Osteoblast (primary cell): Measurements from ENCODE around the gene ARHGAP6. TPM values are rescaled to one million over a fixed set of nuclear protein-coding genes. Genes with fewer than 3 reads are reported as not detected.

ENCODE experiments used
- DNase-seq: peaks from one replicate; pipeline ENCODE4 v3.0.0; 2011; ENCODE audit warnings: low spot score, mixed read lengths; ENCODE audit not compliant: insufficient read length; ENCODE audit errors: missing footprints
- H2AFZ ChIP-seq: 2 replicates; pipeline ENCODE4 v1.6.0; 2011; ENCODE audit warnings: mild to moderate bottlenecking, low read length
- H3K27ac ChIP-seq: 2 replicates; pipeline ENCODE4 v1.5.1; 2011; ENCODE audit warnings: mild to moderate bottlenecking, low read depth, low read length, moderate library complexity
- H3K27me3 ChIP-seq: 2 replicates; pipeline ENCODE4 v1.6.0; 2012; ENCODE audit warnings: mild to moderate bottlenecking, control low read depth, inconsistent platforms, low read length, moderate library complexity; ENCODE audit not compliant: insufficient read depth
- H3K36me3 ChIP-seq: 2 replicates; pipeline ENCODE4 v1.5.1; 2011; ENCODE audit warnings: mild to moderate bottlenecking, low read length, control low read depth, moderate library complexity; ENCODE audit not compliant: insufficient read depth
- H3K4me1 ChIP-seq: 2 replicates; pipeline ENCODE4 v1.5.1; 2011; ENCODE audit warnings: mild to moderate bottlenecking, low read length, control low read depth, moderate library complexity; ENCODE audit not compliant: insufficient read depth
- H3K4me2 ChIP-seq: 2 replicates; pipeline ENCODE4 v1.6.0; 2011; ENCODE audit warnings: mild to moderate bottlenecking, low read length; ENCODE audit not compliant: insufficient read depth
- H3K4me3 ChIP-seq: fragments of 200-600 bp; sonication (generic); 3 replicates; pipeline ENCODE4 v1.5.1; 2012; ENCODE audit warnings: mild to moderate bottlenecking, low read length, inconsistent platforms; ENCODE audit not compliant: insufficient read depth
- H3K79me2 ChIP-seq: 2 replicates; pipeline ENCODE4 v1.6.0; 2012; ENCODE audit warnings: mild to moderate bottlenecking, low read length, control low read depth, inconsistent platforms; ENCODE audit not compliant: insufficient read depth
- H3K9me3 ChIP-seq: 2 replicates; pipeline ENCODE4 v1.5.1; 2011; ENCODE audit warnings: low read depth, low read length, control low read depth
- H4K20me1 ChIP-seq: 2 replicates; pipeline ENCODE4 v1.6.0; 2012; ENCODE audit warnings: mild to moderate bottlenecking, low read length, control low read depth; ENCODE audit not compliant: insufficient read depth
- total RNA-seq: library from RNA; depleted of rRNA; stranded (reverse); fragments of >200 nt; gene quantifications from 2 replicates; pipeline ENCODE4 v1.2.3, GENCODE V29; 2012
- TF ChIP-seq, protein P1 (sequence below): IDR thresholded peaks from 2 replicates; pipeline ENCODE4 v1.5.1; 2011; ENCODE audit warnings: mild to moderate bottlenecking, low read depth, low read length, moderate library complexity; ENCODE audit errors: extremely low read depth

The ARHGAP6 gene
- total RNA-seq, 1 donor, result 2.2 TPM

DNA sequence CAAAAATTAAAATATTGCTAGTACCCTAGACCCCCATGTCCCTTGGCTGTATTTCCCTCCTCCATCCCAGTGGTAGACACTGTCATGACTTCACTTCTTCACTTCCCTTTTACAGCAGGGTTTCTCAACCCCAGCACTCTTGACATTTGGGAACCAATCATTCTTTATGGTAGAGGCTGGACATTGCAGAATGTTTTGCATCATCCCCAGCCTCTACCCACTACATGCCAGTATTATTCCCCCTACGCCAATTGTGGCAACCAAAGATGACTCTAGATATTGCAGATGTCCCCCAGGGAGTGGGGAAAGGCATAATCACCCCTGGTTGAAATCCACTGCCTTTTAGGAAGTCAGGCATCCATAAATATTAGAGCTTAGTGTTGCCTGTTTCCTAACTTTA lies 233.9 kb downstream of the ARHGAP6 start:
- Histone ChIP-seq H3K4me1 (peaks cover 16% of the 10 kb centered on the region), H3K27ac (no peak overlapping the region), H3K4me3 (no peak overlapping the region), H3K27me3 (no peaks in the 10 kb centered on the region), H3K9me3 (no peaks in the 10 kb centered on the region), H3K4me2 (no peak overlapping the region), H3K36me3 (no peaks in the 10 kb centered on the region), H3K79me2 (no peaks in the 10 kb centered on the region), H4K20me1 (no peaks in the 10 kb centered on the region), H2AFZ (no peak overlapping the region)
- TF ChIP-seq, protein P1, sequence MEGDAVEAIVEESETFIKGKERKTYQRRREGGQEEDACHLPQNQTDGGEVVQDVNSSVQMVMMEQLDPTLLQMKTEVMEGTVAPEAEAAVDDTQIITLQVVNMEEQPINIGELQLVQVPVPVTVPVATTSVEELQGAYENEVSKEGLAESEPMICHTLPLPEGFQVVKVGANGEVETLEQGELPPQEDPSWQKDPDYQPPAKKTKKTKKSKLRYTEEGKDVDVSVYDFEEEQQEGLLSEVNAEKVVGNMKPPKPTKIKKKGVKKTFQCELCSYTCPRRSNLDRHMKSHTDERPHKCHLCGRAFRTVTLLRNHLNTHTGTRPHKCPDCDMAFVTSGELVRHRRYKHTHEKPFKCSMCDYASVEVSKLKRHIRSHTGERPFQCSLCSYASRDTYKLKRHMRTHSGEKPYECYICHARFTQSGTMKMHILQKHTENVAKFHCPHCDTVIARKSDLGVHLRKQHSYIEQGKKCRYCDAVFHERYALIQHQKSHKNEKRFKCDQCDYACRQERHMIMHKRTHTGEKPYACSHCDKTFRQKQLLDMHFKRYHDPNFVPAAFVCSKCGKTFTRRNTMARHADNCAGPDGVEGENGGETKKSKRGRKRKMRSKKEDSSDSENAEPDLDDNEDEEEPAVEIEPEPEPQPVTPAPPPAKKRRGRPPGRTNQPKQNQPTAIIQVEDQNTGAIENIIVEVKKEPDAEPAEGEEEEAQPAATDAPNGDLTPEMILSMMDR, result no peak
- no peak for DNase-seq

- DNase-seq, result no peak
- no peaks in the 10 kb centered on the region for H4K20me1 ChIP-seq
- no peak overlapping the region for H3K4me2 ChIP-seq
- TF ChIP-seq, protein P1, result no peak
- H2AFZ ChIP-seq, result no peak overlapping the region
- H3K79me2 ChIP-seq, result no peaks in the 10 kb centered on the region
- peaks cover 6% of the 10 kb centered on the region for H3K4me1 ChIP-seq
- H3K9me3 ChIP-seq, result no peaks in the 10 kb centered on the region
- no peaks in the 10 kb centered on the region for H3K27me3 ChIP-seq
- H3K27ac ChIP-seq, result no peak overlapping the region
- no peak overlapping the region for H3K4me3 ChIP-seq
- H3K36me3 ChIP-seq, result no peaks in the 10 kb centered on the region
Observed at GRCh38 chrX:11430271-11430670, 235.4 kb downstream of the ARHGAP6 start.

- H3K36me3 ChIP-seq, result no peaks in the 10 kb centered on the region
- H4K20me1 ChIP-seq, result no peaks in the 10 kb centered on the region
- no peaks in the 10 kb centered on the region for H3K79me2 ChIP-seq
- H3K4me3 ChIP-seq, result no peak overlapping the region
- DNase-seq, result peak; percentile 61
- H3K4me1 ChIP-seq, result no peaks in the 10 kb centered on the region
- no peak overlapping the region for H3K4me2 ChIP-seq
- TF ChIP-seq, protein P1, result no peak
- H3K9me3 ChIP-seq, result no peaks in the 10 kb centered on the region
- H2AFZ ChIP-seq, result no peak overlapping the region
- no peak overlapping the region for H3K27ac ChIP-seq
- no peaks in the 10 kb centered on the region for H3K27me3 ChIP-seq
Observed at GRCh38 chrX:11429538-11430085, 236.1 kb downstream of the ARHGAP6 start.

DNA sequence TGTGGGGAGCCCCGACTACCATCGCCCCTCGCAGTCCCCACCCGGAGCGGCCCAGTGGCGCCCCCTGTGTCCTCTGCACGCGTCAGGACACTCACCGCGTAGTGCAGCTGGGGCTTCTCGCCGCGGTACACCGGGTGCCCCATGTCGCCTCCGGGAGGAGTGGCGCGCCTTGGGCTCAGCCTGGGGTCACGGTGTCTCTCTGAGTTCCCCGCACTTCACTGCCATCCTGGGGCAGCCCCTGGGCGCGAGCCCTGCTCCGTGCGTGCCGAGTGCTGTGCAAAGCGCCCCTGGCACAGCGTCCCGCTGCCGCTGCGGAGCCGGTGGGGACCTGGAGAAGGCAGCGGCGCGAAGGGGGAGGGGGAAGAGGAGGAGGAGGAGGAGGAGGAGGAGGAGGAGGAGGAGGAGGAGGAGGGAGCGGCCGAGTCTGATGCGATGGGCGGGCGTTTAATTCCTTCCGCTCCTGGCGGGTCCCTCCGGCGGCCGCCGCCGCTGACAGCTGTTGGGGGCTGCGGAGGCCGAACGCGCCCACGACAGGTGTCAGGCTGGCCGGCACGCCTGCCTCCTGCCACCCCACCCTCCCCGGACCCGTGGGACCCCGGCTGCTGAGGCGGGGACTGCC lies 238.2 kb downstream of the ARHGAP6 start:
- TF ChIP-seq, protein P1, result peak; percentile 18
- Histone ChIP-seq H4K20me1 (no peaks in the 10 kb centered on the region), H3K9me3 (no peaks in the 10 kb centered on the region), H3K4me3 (peak overlapping the region; percentile 69), H3K4me2 (peak overlapping the region; percentile 67), H3K36me3 (no peaks in the 10 kb centered on the region), H3K79me2 (no peaks in the 10 kb centered on the region), H3K27me3 (no peaks in the 10 kb centered on the region), H2AFZ (peak overlapping the region; percentile 76), H3K4me1 (no peaks in the 10 kb centered on the region), H3K27ac (no peak overlapping the region)
- DNase-seq, result peak; percentile 86
